CD1c-positive myeloid dendritic cell (primary cell): ENCODE measurements around the gene CYB561D2.

Experiments used
- DNase-seq: peaks from one replicate; pipeline ENCODE4 v3.0.0-alpha.2; 2016; ENCODE audit errors: extremely low spot score

The CYB561D2 gene

GRCh38 chr3:50390508-50391224 lies 40.0 kb downstream of the CYB561D2 start:
- no peak for DNase-seq

DNA sequence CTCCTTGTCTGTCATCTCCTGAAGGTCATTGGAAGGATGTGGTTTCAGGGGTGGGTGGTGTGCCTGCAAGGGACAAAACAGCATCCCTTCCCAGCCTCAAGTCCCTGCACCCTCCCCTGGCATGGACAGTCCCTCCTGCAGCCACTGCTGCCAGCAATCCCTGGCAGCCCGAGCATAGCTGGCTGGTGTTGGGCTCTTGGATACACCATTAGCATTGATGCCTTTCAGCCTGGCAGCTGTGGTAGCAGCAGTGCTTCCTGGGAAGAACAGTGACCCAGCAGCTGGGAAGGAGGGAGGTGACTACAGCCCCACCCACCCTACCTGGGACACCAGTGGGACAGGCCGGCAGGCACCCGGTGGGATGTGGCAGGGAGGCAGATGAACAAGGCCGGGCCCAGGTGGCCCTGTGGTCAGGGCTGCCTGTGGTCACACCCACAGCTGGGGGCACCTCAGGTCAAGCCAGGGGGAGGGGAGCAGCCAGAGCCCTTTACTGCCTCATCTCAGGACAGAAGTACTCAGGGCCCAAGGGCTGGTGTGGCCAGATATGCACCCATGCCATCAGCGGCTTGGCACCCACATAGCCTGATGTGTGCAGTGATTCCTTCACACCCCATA lies 41.5 kb downstream of the CYB561D2 start:
- DNase-seq = no peak

DNA sequence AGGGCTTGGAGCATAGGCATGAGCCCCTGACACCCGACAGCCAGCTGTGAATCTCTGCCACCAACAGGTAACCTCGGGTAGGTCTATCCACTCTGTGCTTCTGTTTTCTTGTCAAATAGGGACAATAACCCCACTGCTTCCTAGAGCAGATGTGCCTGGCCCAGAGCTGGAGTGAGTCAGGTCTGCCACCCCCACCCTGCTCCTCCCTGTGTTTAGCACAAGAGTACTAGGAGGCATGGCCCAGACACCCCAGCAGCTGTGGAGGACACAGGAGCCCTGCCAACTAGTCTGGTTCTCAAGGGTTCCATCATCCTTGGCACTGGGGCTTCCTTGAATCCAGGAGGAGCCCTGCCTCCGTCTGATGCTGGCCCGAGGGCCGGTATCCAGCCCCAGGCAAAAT lies 42.4 kb downstream of the CYB561D2 start:
- DNase-seq = no peak

- peak; percentile 74 for DNase-seq
These were observed 44.6 kb downstream of the CYB561D2 start for GRCh38 chr3:50395070-50395860.

GRCh38 chr3:50396502-50396901 lies 45.8 kb downstream of the CYB561D2 start:
- DNase-seq = no peak

DNA sequence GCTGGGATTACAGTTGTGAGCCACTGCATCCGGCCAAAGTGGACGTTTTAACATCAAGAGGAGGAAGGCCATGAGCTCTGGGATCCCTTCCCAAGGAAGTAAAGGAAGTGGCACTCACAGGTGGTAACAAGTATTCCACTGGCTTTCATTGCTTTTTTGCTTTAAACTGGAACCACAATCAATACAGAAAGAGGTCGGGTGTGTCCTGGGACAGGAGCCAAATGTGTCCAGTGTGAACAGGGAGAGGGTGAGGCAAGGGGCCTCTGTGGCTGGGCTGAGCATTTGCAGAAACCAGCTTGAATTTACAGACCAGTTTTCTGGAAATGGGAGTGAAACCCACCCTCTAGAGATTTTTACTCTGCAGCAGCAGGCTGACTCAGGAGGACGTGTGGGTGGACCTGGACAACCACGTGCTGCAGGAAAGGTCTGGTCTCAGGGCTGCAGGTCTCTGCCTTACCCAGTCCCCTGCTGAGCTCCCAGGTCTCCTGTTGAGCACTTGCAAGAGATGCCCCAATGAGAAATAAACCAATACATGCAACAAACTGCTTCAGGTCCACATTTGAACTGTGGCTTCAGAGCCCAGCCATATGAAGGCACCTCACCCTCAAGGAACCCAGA lies 51.4 kb downstream of the CYB561D2 start:
- DNase-seq = no peak
